ENCODE results near the gene RTL10.
A peak's percentile ranks its signal among the peaks of the same experiment; 100 is the strongest.

RTL10 gene

DNA sequence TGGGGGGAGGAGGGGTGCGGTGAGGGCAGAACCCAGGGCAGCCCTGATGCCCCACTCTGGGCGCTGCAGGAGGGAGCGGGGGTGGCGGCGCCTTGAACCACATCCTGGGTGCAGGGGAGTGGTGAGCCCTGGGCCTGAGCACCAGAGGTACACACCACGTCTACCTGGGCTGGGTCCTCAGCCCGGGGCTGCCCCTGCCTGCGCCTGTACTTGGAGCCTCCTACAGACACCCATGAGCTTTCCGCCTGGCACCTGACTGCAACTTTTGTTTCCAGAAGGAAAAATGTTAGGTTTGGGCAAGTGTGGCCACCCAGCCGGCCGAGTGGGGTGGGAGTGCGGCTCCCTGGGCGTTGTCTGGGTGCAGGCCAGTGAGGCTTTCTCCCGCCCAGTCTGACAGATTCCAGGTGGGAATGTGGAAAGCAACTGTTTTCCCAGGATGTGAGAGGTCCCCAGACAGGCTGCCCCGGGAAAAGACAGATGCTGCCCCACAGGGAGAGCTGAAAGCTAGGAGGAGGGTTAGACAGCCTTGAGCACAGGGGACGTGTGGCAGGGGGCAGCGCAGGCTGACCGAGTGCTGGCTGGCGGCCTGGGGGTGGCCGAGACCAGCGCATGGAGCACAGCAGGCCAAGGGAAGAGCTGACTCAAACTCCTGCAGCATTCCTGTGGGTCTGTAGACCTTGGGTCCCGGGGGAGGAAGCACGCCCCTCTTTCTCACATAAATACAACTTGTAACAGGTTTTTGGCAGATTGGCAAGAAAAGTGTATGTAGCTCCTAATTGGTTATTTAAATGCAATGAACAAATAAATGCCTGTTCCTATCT, 44.1 kb downstream of the RTL10 start:
- DNase-seq (ENCODE audit: low spot score): no peak
- peak overlapping the region; percentile 100 for H3K27ac ChIP-seq
- ChIA-PET POLR2A (ENCODE audit: low non-redundant PET) (no interaction called here), CTCF (no interaction called here)
- TF ChIP-seq, protein P1, sequence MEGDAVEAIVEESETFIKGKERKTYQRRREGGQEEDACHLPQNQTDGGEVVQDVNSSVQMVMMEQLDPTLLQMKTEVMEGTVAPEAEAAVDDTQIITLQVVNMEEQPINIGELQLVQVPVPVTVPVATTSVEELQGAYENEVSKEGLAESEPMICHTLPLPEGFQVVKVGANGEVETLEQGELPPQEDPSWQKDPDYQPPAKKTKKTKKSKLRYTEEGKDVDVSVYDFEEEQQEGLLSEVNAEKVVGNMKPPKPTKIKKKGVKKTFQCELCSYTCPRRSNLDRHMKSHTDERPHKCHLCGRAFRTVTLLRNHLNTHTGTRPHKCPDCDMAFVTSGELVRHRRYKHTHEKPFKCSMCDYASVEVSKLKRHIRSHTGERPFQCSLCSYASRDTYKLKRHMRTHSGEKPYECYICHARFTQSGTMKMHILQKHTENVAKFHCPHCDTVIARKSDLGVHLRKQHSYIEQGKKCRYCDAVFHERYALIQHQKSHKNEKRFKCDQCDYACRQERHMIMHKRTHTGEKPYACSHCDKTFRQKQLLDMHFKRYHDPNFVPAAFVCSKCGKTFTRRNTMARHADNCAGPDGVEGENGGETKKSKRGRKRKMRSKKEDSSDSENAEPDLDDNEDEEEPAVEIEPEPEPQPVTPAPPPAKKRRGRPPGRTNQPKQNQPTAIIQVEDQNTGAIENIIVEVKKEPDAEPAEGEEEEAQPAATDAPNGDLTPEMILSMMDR (conservative IDR thresholded peaks at IDR 0.05; ENCODE audit: low read depth): no peak

DNA sequence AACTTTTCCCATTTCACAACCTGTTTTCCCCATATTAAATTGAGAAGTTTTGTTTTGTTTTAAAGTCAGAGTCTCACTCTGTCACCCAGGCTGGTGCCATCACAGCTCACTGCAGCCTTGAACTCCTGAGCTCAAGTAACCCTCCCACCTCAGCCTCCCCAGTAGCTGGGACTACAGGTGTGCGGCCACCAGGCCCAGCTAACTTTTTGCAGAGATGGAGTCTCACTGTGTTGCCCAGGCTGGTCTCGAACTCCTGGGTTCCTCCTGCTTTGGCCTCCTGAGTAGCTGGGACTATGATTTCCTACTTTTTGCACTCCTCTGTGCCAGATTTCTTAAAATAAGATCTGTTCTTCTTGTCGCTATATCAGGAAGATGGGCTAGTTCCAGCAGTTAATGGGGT, 44.9 kb downstream of the RTL10 start:
- peak overlapping the region; percentile 100 for H3K27ac ChIP-seq
- ChIA-PET CTCF (no interaction called here), POLR2A (ENCODE audit: low non-redundant PET) (no interaction called here)
- no peak for DNase-seq (ENCODE audit: low spot score)
- TF ChIP-seq, protein P1 (conservative IDR thresholded peaks at IDR 0.05; ENCODE audit: low read depth): no peak

DNA sequence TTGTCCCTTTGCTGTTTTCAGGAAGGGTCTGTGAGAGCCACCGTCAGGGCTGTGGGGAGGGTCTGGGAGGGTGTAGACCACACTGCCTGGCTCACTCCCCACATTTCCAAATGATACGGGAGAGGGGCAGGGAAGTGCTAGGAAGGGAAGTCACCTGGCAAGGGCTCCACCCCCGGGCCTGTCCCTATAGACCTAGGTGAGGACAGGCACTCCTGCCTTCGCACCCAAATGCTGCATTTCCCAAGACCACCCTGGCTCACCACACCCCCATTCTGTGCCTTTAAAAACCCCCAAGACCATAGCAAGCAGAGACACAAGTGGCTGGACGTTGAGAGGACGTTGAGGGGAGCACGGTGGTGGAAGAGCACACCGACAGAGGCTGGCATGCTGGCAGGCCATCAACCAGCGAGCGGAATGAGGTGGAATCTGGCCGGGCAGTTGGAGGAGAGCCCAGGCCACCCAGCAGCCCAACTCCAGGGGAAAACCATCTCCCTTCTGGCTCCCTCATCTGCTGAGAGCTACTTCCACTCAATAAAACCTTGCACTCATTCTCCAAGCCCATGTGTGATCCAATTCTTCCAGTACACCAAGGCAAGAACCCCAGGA, 45.7 kb downstream of the RTL10 start:
- H3K27ac ChIP-seq: peak overlapping the region; percentile 100
- no peak for DNase-seq (ENCODE audit: low spot score)
- CTCF ChIA-PET: no interaction called here
- POLR2A ChIA-PET (ENCODE audit: low non-redundant PET): no interaction called here
- TF ChIP-seq, protein P1 (conservative IDR thresholded peaks at IDR 0.05; ENCODE audit: low read depth): no peak

DNA sequence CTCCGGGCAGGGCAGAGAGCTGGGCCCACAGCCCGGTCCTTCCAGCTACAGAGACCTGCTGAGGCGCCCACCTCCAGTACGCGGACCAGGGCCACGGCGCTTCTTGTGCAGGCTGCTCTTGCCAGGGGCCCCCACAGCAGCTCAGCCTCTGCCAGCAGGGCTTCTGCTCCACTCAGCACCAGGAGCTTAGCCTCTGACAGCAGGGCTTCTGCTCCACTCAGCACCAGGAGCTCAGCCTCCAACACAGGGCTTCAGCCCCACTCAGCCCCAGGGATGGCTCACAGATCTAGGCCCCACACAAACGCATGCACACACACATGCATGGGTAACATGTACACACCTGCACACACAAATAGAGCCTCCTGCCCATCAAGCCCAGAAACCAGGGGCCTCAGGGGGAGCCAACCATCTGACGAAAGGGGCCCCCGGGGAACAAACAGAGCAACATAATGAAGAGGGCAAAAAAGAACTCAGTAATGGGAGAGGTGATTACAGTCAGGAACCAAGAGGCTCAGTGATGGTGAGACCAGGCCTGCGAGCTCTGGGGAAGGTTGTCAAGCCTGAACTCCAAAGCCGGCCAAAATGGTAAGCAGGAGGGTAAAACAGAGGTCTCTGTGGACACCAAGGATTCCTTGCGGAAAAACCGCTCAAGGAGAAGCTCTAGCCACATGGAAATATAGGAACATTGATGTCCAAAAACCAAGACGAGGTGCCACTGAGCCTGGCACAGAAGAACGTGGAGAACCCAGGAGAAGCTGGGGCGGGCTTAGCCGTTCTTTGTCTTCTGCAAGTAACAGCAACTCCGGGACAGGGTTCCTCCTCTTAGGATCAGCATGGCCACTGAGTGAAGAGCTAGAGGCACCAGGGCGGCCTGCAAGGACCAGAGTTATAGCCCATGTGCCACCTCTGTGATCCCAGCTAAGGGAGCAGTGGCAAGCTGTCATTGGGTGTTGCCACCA, 46.5 kb downstream of the RTL10 start:
- TF ChIP-seq, protein P1 (conservative IDR thresholded peaks at IDR 0.05; ENCODE audit: low read depth): no peak
- H3K27ac ChIP-seq: peak overlapping the region; percentile 100
- no peak for DNase-seq (ENCODE audit: low spot score)
- POLR2A ChIA-PET (ENCODE audit: low non-redundant PET): no interaction called here
- CTCF ChIA-PET: no interaction called here

DNA sequence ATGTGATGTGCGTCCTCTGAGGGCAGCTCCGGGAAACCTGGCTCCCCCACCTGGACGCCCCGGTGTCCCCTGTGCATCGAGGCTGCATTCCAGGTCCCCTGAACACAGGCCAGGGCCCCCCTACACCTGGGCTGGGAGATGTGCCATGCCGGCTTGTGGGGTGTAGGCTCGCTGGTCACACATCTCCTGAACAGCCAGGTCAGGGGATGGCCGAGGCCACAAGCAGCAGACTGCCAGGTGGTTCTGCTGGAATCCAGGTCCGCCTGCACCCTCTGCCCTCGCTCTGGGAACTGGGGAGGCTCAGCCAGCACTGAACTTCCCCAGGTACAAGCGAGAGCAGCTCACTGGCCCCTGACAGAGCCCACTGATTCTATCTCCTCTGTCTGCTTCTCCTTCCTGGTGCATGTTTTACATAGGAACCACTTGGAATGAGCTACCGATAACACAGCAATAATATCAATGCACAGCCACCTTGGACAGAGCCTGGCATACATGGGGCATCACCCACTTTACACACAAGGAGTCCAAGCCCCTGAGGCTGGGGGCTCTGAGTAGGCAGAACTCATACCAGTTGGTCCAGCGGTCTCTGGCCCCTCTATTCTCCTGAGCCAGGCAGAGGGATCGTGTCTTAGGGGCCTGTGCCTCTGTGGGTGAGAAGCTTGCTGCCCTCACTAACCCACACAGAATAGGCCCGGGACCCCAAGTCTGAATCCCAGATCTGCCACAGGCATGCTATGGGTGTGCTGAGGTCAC, 47.3 kb downstream of the RTL10 start:
- POLR2A ChIA-PET (ENCODE audit: low non-redundant PET): interaction anchor here (0.6 kb wide), 1 partner anchor 48 kb away, joined by 3 read pairs; no protein-coding TSS in a partner anchor
- CTCF ChIA-PET: no interaction called here
- H3K27ac ChIP-seq: peak overlapping the region; percentile 100
- TF ChIP-seq, protein P1 (conservative IDR thresholded peaks at IDR 0.05; ENCODE audit: low read depth): no peak
- no peak for DNase-seq (ENCODE audit: low spot score)
